HCT116 (cell line): Measurements from ENCODE around the gene ANKRD23. TPM values are rescaled to one million over a fixed set of nuclear protein-coding genes. Genes with fewer than 3 reads are reported as not detected.

ENCODE experiments used
- ATAC-seq: fragments of 200-7000 bp; cut with Tn5 transposase; 2 replicates; pipeline ENCODE4 v1.9.1; 2020; ENCODE audit warnings: mild to moderate bottlenecking, moderate library complexity
- BruUV-seq: library from RNA; stranded (reverse); fragments of 400-500 nt; replicated peaks from 2 replicates; lab custom pipeline; 2021; lab: Mats Ljungman, UMichigan
- CTCF ChIA-PET: fragments of 300-600 bp; sonication (Branson Sonifier 250); formaldehyde crosslinking; loops from one replicate; lab custom pipeline; 2021; ENCODE audit warnings: antibody characterized with exemption; lab: Charles Lee
- POLR2A ChIA-PET: fragments of 300-600, 350-600 bp; sonication (Branson Sonifier 250); formaldehyde crosslinking; loops from one replicate; lab custom pipeline; 2021; ENCODE audit warnings: antibody characterized with exemption; lab: Charles Lee
- RAD21 ChIA-PET, 2 experiments: fragments of 300-600 bp; sonication (Branson Sonifier 250); formaldehyde crosslinking; loops; one replicate each; lab custom pipeline; 2023; ENCODE audit warnings: low total read pairs in 2 of 2; ENCODE audit not compliant: uncharacterized antibody in 2 of 2, unreplicated experiment in 2 of 2, low non-redundant PET in 1 of 2; lab: Charles Lee
- DNase-seq: peaks from one replicate; pipeline ENCODE4 v3.0.0-alpha.2; 2010; ENCODE audit warnings: low read depth, low spot score
- H2AFZ ChIP-seq: fragments of 200-600 bp; shearing (Covaris generic), sonication (generic); 2 replicates; pipeline ENCODE4 v1.6.1; 2017; ENCODE audit warnings: low read depth, mixed run types, mixed read lengths, antibody characterized with exemption, low read length; ENCODE audit not compliant: poor library complexity, severe bottlenecking
- H3K27ac ChIP-seq: 2 replicates; pipeline ENCODE4 v1.5.1; 2012; ENCODE audit warnings: low read depth, low read length
- H3K27me3 ChIP-seq: fragments of 200-600 bp; sonication (generic); 2 replicates; pipeline ENCODE4 v1.6.1; 2016; ENCODE audit warnings: mixed run types, low read length, mixed read lengths; ENCODE audit not compliant: insufficient read depth
- H3K36me3 ChIP-seq, 2 experiments: fragments of 200-500 bp in 1 of 2; fragments of 200-600 bp in 1 of 2; sonication (Bioruptor generic) in 1 of 2; sonication (generic) in 1 of 2; 2 replicates each; pipeline versions ENCODE4 v1.5.1 to v1.6.1; 2014 to 2016; ENCODE audit warnings: low read length in 2 of 2, inconsistent platforms in 1 of 2, mixed read lengths in 1 of 2, mixed run types in 1 of 2; ENCODE audit not compliant: insufficient read depth in 2 of 2, control insufficient read depth in 1 of 2
- H3K4me1 ChIP-seq, 2 experiments: fragments of 200-600 bp in 1 of 2; sonication (generic) in 1 of 2; 2 replicates each; pipeline versions ENCODE4 v1.5.1 to v1.6.1; 2012 to 2017; ENCODE audit warnings: low read length in 2 of 2, inconsistent platforms in 1 of 2, mild to moderate bottlenecking in 1 of 2, mixed read lengths in 1 of 2, mixed run types in 1 of 2, moderate library complexity in 1 of 2; ENCODE audit not compliant: insufficient read depth in 2 of 2, control insufficient read depth in 1 of 2
- H3K4me2 ChIP-seq: fragments of 200-600 bp; sonication (generic); 2 replicates; pipeline ENCODE4 v1.6.1; 2017; ENCODE audit warnings: mixed run types, low read length, mixed read lengths
- H3K4me3 ChIP-seq, 2 experiments: fragments of 200-600 bp in 1 of 2; sonication (generic) in 1 of 2; replicated peaks in 1 of 2; 2 replicates each; pipeline ENCODE4 v1.5.1; 2011 to 2016; ENCODE audit warnings: low read length in 2 of 2, control low read depth in 1 of 2, low read depth in 1 of 2, mild to moderate bottlenecking in 1 of 2, mixed read lengths in 1 of 2, mixed run types in 1 of 2
- H3K79me2 ChIP-seq: fragments of 200-600 bp; sonication (generic); 2 replicates; pipeline ENCODE4 v1.6.1; 2017; ENCODE audit warnings: mild to moderate bottlenecking, mixed run types, low read length, moderate library complexity, mixed read lengths; ENCODE audit not compliant: insufficient read depth
- H3K9ac ChIP-seq: fragments of 200-600 bp; sonication (generic); 2 replicates; pipeline ENCODE4 v1.6.1; 2016; ENCODE audit warnings: low read length, mixed read lengths
- H3K9me2 ChIP-seq: fragments of 200-600 bp; sonication (generic), shearing (Covaris generic); 2 replicates; pipeline ENCODE4 v1.6.1; 2017; ENCODE audit warnings: mixed run types, mild to moderate bottlenecking, moderate library complexity; ENCODE audit not compliant: insufficient read depth
- H3K9me3 ChIP-seq, 2 experiments: fragments of 200-500 bp in 1 of 2; fragments of 200-600 bp in 1 of 2; sonication (Bioruptor generic) in 1 of 2; sonication (generic) in 1 of 2; 2 replicates each; pipeline ENCODE4 v1.6.1; 2014 to 2017; ENCODE audit warnings: low read length in 2 of 2, mixed read lengths in 2 of 2, inconsistent platforms in 1 of 2, low read depth in 1 of 2, mild to moderate bottlenecking in 1 of 2, mixed run types in 1 of 2, moderate library complexity in 1 of 2; ENCODE audit not compliant: control insufficient read depth in 1 of 2, insufficient read depth in 1 of 2
- H4K20me1 ChIP-seq: fragments of 200-600 bp; sonication (generic), shearing (Covaris generic); 2 replicates; pipeline ENCODE4 v1.6.1; 2017; ENCODE audit warnings: mixed run types, mild to moderate bottlenecking, moderate library complexity; ENCODE audit not compliant: insufficient read depth
- CBX3 ChIP-seq: IDR thresholded peaks from 2 replicates; pipeline ENCODE4 v1.6.1; 2012; ENCODE audit warnings: low read depth
- EGR1 ChIP-seq: IDR thresholded peaks from 2 replicates; pipeline ENCODE4 v1.6.1; 2012; ENCODE audit warnings: low read depth
- ELF1 ChIP-seq: IDR thresholded peaks from 2 replicates; pipeline ENCODE4 v1.6.1; 2012; ENCODE audit warnings: low read depth, borderline replicate concordance
- EZH2phosphoT487 ChIP-seq: fragments of 200-600 bp; IDR thresholded peaks from 2 replicates; pipeline ENCODE4 v1.6.1; 2018; ENCODE audit warnings: antibody characterized with exemption, borderline replicate concordance
- FOSL1 ChIP-seq: IDR thresholded peaks from 2 replicates; pipeline ENCODE4 v1.6.1; 2012; ENCODE audit warnings: low read depth
- JUND ChIP-seq: IDR thresholded peaks from 2 replicates; pipeline ENCODE4 v1.6.1; 2012
- MAX ChIP-seq: IDR thresholded peaks from 2 replicates; pipeline ENCODE4 v1.6.1; 2012
- SP1 ChIP-seq: IDR thresholded peaks from 2 replicates; pipeline ENCODE4 v1.6.1; 2012; ENCODE audit warnings: low read depth
- TCF7L2 ChIP-seq: IDR thresholded peaks from 2 replicates; pipeline ENCODE4 v1.7.0; 2011; ENCODE audit warnings: borderline replicate concordance, inconsistent platforms; ENCODE audit not compliant: insufficient read depth, insufficient read length; ENCODE audit errors: extremely low read depth
- intact Hi-C: fragments of 100-400 bp; cut with micrococcal nuclease; formaldehyde crosslinking; loops from 2 replicates; pipeline ENCODE4 v1.10.0; 2022
- total RNA-seq: library from RNA; stranded (reverse); gene quantifications from one replicate; pipeline ENCODE4 v1.2.1, GENCODE V29; 2021; ENCODE audit not compliant: unreplicated experiment
- TF ChIP-seq, protein P1 (sequence below): IDR thresholded peaks from 2 replicates; pipeline ENCODE4 v1.6.1; 2012; ENCODE audit warnings: low read depth
- TF ChIP-seq, protein P2 (sequence below): IDR thresholded peaks from 2 replicates; pipeline ENCODE4 v1.6.1; 2011; ENCODE audit warnings: mild to moderate bottlenecking, low read length, moderate library complexity; ENCODE audit not compliant: insufficient replicate concordance; ENCODE audit errors: extremely low read depth

ANKRD23 gene
- total RNA-seq, 1 experiment from 2014 or later: 1.4 TPM

- Histone ChIP-seq H4K20me1 (no peaks in the 10 kb centered on the region), H3K4me3 (no peak overlapping the region), H3K9me3 (no peaks in the 10 kb centered on the region), H3K27me3 (no peaks in the 10 kb centered on the region), H3K36me3 (peaks cover 32 to 39% of the 10 kb centered on the region in 2 experiments; a peak in 3 of 4 replicates), H3K4me2 (peak overlapping the region; percentile 14; the same call in 1 of the 2 replicates), H3K79me2 (no peaks in the 10 kb centered on the region), H3K4me1 (peaks cover 0 to 12% of the 10 kb centered on the region in 2 experiments; a peak in 2 of 4 replicates), H3K9ac (no peak overlapping the region), H3K9me2 (no peaks in the 10 kb centered on the region), H3K27ac (no peak overlapping the region; the same call in 1 of the 2 replicates), H2AFZ (no peak overlapping the region)
- intact Hi-C loops: no loop called here
- TF ChIP-seq MAX: no peak
- TF ChIP-seq EZH2phosphoT487: no peak
- no peak for TF ChIP-seq ELF1
- no peak for TF ChIP-seq JUND
- no peak for TF ChIP-seq SP1
- TF ChIP-seq CBX3: no peak
- POLR2A ChIA-PET: no interaction called here
- no TSS peak for BruUV-seq
- DNase-seq (no peak), ATAC-seq (peak; percentile 72)
- CTCF ChIA-PET: no interaction called here
- RAD21 ChIA-PET: no interaction called here
These were observed 10.9 kb downstream of the ANKRD23 start for GRCh38 chr2:96832754-96833507.

DNA sequence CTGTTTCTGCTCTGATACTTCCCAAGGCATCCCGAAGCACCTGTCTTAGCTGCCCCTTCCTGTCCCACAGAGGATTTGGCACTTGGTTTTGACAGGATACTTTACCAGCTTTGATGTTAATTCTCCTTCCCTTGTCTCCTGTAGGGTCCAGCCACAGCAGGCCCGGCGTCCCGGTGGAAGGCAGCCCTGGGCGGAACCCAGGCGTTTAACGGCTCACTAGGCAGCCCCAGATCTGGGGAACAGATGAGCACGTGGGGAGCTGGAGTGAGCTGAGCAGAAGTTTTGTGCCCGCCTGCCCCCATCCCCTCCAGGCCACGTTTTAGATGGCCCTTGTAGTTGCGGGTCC lies 11.4 kb downstream of the ANKRD23 start:
- Histone ChIP-seq H4K20me1 (no peaks in the 10 kb centered on the region), H3K9ac (no peak overlapping the region), H3K4me3 (no peak overlapping the region), H3K27ac (no peak overlapping the region), H3K36me3 (peaks cover 32 to 41% of the 10 kb centered on the region in 2 experiments; a peak in 3 of 4 replicates), H3K27me3 (no peaks in the 10 kb centered on the region), H3K9me3 (no peaks in the 10 kb centered on the region), H3K4me2 (peak overlapping the region; percentile 14; the same call in 1 of the 2 replicates), H2AFZ (no peak overlapping the region), H3K9me2 (no peaks in the 10 kb centered on the region), H3K4me1 (peaks cover 0 to 12% of the 10 kb centered on the region in 2 experiments; a peak in 2 of 4 replicates), H3K79me2 (no peaks in the 10 kb centered on the region)
- no TSS peak for BruUV-seq
- no peak for DNase-seq
- TF ChIP-seq FOSL1: no peak
- TF ChIP-seq, protein P1, sequence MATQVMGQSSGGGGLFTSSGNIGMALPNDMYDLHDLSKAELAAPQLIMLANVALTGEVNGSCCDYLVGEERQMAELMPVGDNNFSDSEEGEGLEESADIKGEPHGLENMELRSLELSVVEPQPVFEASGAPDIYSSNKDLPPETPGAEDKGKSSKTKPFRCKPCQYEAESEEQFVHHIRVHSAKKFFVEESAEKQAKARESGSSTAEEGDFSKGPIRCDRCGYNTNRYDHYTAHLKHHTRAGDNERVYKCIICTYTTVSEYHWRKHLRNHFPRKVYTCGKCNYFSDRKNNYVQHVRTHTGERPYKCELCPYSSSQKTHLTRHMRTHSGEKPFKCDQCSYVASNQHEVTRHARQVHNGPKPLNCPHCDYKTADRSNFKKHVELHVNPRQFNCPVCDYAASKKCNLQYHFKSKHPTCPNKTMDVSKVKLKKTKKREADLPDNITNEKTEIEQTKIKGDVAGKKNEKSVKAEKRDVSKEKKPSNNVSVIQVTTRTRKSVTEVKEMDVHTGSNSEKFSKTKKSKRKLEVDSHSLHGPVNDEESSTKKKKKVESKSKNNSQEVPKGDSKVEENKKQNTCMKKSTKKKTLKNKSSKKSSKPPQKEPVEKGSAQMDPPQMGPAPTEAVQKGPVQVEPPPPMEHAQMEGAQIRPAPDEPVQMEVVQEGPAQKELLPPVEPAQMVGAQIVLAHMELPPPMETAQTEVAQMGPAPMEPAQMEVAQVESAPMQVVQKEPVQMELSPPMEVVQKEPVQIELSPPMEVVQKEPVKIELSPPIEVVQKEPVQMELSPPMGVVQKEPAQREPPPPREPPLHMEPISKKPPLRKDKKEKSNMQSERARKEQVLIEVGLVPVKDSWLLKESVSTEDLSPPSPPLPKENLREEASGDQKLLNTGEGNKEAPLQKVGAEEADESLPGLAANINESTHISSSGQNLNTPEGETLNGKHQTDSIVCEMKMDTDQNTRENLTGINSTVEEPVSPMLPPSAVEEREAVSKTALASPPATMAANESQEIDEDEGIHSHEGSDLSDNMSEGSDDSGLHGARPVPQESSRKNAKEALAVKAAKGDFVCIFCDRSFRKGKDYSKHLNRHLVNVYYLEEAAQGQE: no peak
- no peak for TF ChIP-seq EGR1
- TF ChIP-seq, protein P2, sequence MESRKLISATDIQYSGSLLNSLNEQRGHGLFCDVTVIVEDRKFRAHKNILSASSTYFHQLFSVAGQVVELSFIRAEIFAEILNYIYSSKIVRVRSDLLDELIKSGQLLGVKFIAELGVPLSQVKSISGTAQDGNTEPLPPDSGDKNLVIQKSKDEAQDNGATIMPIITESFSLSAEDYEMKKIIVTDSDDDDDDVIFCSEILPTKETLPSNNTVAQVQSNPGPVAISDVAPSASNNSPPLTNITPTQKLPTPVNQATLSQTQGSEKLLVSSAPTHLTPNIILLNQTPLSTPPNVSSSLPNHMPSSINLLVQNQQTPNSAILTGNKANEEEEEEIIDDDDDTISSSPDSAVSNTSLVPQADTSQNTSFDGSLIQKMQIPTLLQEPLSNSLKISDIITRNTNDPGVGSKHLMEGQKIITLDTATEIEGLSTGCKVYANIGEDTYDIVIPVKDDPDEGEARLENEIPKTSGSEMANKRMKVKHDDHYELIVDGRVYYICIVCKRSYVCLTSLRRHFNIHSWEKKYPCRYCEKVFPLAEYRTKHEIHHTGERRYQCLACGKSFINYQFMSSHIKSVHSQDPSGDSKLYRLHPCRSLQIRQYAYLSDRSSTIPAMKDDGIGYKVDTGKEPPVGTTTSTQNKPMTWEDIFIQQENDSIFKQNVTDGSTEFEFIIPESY: no peak
- TF ChIP-seq MAX: no peak
- no peak for TF ChIP-seq EZH2phosphoT487
- TF ChIP-seq TCF7L2: no peak
- peak; percentile 21; the same call in 1 of the 2 replicates for ATAC-seq
- intact Hi-C loops: no loop called here
- ChIA-PET RAD21 (no interaction called here), POLR2A (no interaction called here), CTCF (no interaction called here)
